Endodermal cell (in vitro differentiated cells): ENCODE measurements around the gene ADTRP. TPM values are rescaled to one million over a fixed set of nuclear protein-coding genes. Genes with fewer than 3 reads are reported as not detected.

Experiments used
- DNase-seq: peaks from one replicate; pipeline ENCODE4 v3.0.0-alpha.2; 2017
- H3K27ac ChIP-seq: 2 replicates; pipeline ENCODE4 v1.5.1; 2013; ENCODE audit warnings: mild to moderate bottlenecking, low read depth, low read length, moderate library complexity
- H3K27me3 ChIP-seq: 2 replicates; pipeline ENCODE4 v1.6.1; 2013; ENCODE audit warnings: mild to moderate bottlenecking, low read length, moderate library complexity; ENCODE audit not compliant: insufficient read depth, control insufficient read depth, poor library complexity, severe bottlenecking
- H3K36me3 ChIP-seq: 2 replicates; pipeline ENCODE4 v1.7.0; 2013; ENCODE audit warnings: mild to moderate bottlenecking, low read length, moderate library complexity; ENCODE audit not compliant: control insufficient read depth, insufficient read depth
- H3K4me1 ChIP-seq: one replicate; pipeline ENCODE4 v1.7.0; 2013; ENCODE audit warnings: low read length; ENCODE audit not compliant: control insufficient read depth, insufficient read depth
- H3K4me3 ChIP-seq: 2 replicates; pipeline ENCODE4 v1.5.1; 2013; ENCODE audit warnings: mild to moderate bottlenecking, low read length, moderate library complexity
- H3K9ac ChIP-seq: 2 replicates; pipeline ENCODE4 v1.6.1; 2013; ENCODE audit warnings: mild to moderate bottlenecking, low read length, moderate library complexity; ENCODE audit not compliant: poor library complexity, severe bottlenecking; ENCODE audit errors: extremely low read depth
- H3K9me3 ChIP-seq: 2 replicates; pipeline ENCODE4 v1.6.1; 2013; ENCODE audit warnings: mild to moderate bottlenecking, low read length, moderate library complexity; ENCODE audit not compliant: control insufficient read depth
- H3K27ac Mint-ChIP-seq: 2 replicates; pipeline ENCODE4 v1.8.0; 2020; ENCODE audit warnings: mixed read lengths
- H3K27me3 Mint-ChIP-seq: 2 replicates; pipeline ENCODE4 v1.8.0; 2021; ENCODE audit warnings: mild to moderate bottlenecking, mixed read lengths; ENCODE audit not compliant: insufficient read depth
- H3K36me3 Mint-ChIP-seq: 2 replicates; pipeline ENCODE4 v1.8.0; 2020; ENCODE audit warnings: low read depth, mixed read lengths
- H3K4me1 Mint-ChIP-seq: 2 replicates; pipeline ENCODE4 v1.8.0; 2020; ENCODE audit warnings: mixed read lengths
- H3K4me3 Mint-ChIP-seq: 2 replicates; pipeline ENCODE4 v1.8.0; 2020; ENCODE audit warnings: mild to moderate bottlenecking, moderate library complexity, mixed read lengths
- H3K9me3 Mint-ChIP-seq: 2 replicates; pipeline ENCODE4 v1.8.0; 2020; ENCODE audit warnings: mild to moderate bottlenecking, mixed read lengths
- CTCF ChIP-seq: fragments of 200-600 bp; sonication (generic); conservative IDR thresholded peaks from 2 replicates; pipeline ENCODE4 v1.5.0; 2021; ENCODE audit warnings: antibody characterized with exemption, mild to moderate bottlenecking
- WGBS, 2 experiments: methylation state at CpG; one replicate each; pipeline versions ENCODE4 v1.1.5 to v1.1.7; 2013; ENCODE audit warnings: missing lambda C conversion rate in 2 of 2, mixed read lengths in 1 of 2; ENCODE audit not compliant: insufficient coverage in 1 of 2, insufficient read length in 1 of 2; 5-methylcytosine and 5-hydroxymethylcytosine counted together
- total RNA-seq, 2 donors: library from RNA; stranded (reverse); fragmentation: NEBNext Ultra II Directional in 1 of 2; extraction: Animal tissue kit (Norgen Biotek cat#: 25700) in 1 of 2; gene quantifications; 2 replicates in 1 of 2; 3 replicates in 1 of 2; pipeline ENCODE4 v1.2.1, GENCODE V29; 2021

ADTRP gene
- total RNA-seq, 2 donors from 2014 or later, result 0.20 to 0.29 TPM

- Histone ChIP-seq H3K9ac (no peak overlapping the region), H3K27me3 (no peaks in the 10 kb centered on the region), H3K27ac (no peak overlapping the region), H3K4me3 (no peak overlapping the region), H3K9me3 (no peaks in the 10 kb centered on the region), H3K36me3 (no peaks in the 10 kb centered on the region), H3K4me1 (no peaks in the 10 kb centered on the region)
- no peak for DNase-seq
- no peaks in the 10 kb centered on the region for H3K36me3 Mint-ChIP-seq
- TF ChIP-seq CTCF, result no peak
- H3K27me3 Mint-ChIP-seq, result no peaks in the 10 kb centered on the region
- no peak overlapping the region for H3K4me3 Mint-ChIP-seq
- H3K4me1 Mint-ChIP-seq, result peaks cover 4% of the 10 kb centered on the region
- H3K27ac Mint-ChIP-seq, result no peak overlapping the region
- no peaks in the 10 kb centered on the region for H3K9me3 Mint-ChIP-seq
- WGBS, 2 experiments, result 94 to 100% methylated on average over 1 of the region's 1 CpG
Observed at GRCh38 chr6:11718031-11718430, 60.6 kb downstream of the ADTRP start.

DNA sequence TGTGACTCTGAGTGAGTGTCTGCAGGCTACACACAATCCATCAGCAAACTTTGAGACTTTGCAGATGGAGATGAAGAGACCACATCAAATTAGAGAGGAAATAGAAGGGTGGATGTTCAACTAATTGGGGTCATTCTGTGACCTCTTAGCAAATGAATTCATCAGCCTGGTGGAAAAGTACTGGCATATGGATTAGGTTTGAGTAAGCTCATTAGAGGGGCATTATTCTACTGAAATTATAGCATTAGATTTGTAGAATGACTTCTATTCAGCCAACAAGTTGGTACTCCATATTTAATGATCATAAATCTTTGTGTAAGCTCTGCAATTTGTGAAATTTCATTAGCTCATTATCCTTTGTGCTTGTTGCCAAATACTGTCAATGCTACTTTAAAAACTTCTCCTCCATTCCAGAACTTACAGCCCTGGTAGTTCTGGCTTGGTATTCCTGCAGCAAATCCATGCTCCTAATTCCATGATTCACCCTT, 63.8 kb downstream of the ADTRP start:
- H3K27me3 Mint-ChIP-seq, result no peaks in the 10 kb centered on the region
- DNase-seq, result no peak
- Histone ChIP-seq H3K9ac (no peak overlapping the region), H3K36me3 (no peaks in the 10 kb centered on the region), H3K4me3 (no peak overlapping the region), H3K27me3 (no peaks in the 10 kb centered on the region), H3K4me1 (no peaks in the 10 kb centered on the region), H3K9me3 (no peaks in the 10 kb centered on the region), H3K27ac (no peak overlapping the region)
- H3K4me1 Mint-ChIP-seq, result peaks cover 4% of the 10 kb centered on the region
- no peak overlapping the region for H3K4me3 Mint-ChIP-seq
- TF ChIP-seq CTCF, result no peak
- no peaks in the 10 kb centered on the region for H3K36me3 Mint-ChIP-seq
- no peaks in the 10 kb centered on the region for H3K9me3 Mint-ChIP-seq
- no peak overlapping the region for H3K27ac Mint-ChIP-seq

DNA sequence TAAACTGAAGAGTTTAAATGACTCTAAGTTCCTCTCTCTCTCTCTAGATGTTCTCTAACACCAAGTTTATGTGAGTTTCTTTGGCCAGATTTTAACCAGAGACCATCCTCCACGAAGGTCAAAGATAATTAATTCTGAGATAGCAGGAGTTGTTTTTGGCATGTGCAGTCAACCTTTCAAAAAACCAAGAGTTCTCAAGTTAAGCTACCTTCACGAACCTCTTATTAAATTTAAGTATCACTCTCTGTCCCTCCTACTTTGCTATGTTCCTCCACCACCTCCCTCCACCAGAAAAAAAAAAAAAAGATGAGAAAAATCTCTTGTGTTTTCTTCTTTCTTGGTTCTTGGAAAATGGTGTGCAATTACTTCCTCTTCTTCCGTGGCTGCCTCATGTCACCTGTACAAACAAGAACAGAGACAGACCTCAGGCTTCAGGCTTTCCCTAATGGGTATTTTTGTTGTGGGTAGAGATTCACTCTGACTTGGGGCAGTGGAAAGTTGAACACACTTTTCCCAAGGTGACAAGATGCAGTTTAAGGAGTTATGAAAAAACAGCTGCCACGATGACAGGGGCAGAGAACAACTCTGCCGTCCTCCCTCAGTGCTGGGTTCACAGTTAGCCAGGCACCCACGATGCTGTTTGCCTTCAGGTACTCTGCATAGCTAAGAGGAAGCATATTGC, 64.3 kb downstream of the ADTRP start:
- Mint-ChIP-seq H3K9me3 (peaks cover 2% of the 10 kb centered on the region), H3K4me3 (no peak overlapping the region), H3K27me3 (no peaks in the 10 kb centered on the region), H3K27ac (no peak overlapping the region), H3K36me3 (no peaks in the 10 kb centered on the region), H3K4me1 (peaks cover 4% of the 10 kb centered on the region)
- no peak for TF ChIP-seq CTCF
- 86 to 91% methylated on average over 4 to 6 of the region's 6 CpGs for WGBS, 2 experiments
- no peaks in the 10 kb centered on the region for H3K36me3 ChIP-seq
- no peaks in the 10 kb centered on the region for H3K9me3 ChIP-seq
- DNase-seq, result no peak
- no peak overlapping the region for H3K9ac ChIP-seq
- H3K4me3 ChIP-seq, result no peak overlapping the region
- H3K27ac ChIP-seq, result no peak overlapping the region
- no peaks in the 10 kb centered on the region for H3K27me3 ChIP-seq
- no peaks in the 10 kb centered on the region for H3K4me1 ChIP-seq
